GM21447 (cell line): ENCODE results near the gene LAMB1.

Experiments used
- ATAC-seq: cut with Tn5 transposase; IDR thresholded peaks from one replicate; pipeline ENCODE4 v1.9.1; 2021; ENCODE audit not compliant: unreplicated experiment

Gene LAMB1

DNA sequence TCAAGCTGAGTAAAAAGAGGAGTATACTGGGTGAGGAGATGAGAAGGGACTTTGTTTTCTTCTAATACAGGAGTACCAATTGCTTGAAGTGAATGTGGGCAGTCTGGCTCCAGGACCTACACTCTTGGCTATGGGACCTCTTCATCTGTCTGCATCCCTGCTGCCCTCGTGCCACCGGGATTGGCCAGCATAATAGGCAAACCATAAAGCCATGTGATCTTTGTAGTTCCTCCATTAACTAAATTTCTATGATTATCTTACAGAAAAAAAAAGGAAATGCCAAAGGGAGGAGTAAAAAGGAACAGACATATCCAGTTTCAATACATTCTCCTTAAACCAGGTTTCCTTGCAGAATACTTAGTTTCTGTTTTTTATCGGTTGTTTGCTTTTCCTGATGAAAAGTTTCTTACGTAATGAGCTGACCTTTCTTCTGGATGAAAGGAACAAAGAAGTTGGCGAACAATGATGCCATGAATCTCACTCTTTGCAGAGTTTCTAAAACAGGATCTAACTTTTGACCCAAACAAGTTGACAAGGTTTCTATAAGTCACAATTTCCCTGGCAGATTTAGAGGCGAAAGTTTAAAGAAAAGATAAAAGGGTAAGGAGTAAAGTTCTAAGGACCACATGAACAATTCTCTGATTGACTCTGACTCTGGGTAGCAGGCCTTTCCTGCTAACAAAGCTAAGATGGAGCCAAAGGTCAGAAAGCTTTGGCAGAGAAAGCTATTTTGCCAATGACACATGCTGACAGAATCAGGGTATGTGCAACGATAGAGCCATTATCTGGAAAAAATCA, 54.1 kb downstream of the LAMB1 start:
- no peak for ATAC-seq

DNA sequence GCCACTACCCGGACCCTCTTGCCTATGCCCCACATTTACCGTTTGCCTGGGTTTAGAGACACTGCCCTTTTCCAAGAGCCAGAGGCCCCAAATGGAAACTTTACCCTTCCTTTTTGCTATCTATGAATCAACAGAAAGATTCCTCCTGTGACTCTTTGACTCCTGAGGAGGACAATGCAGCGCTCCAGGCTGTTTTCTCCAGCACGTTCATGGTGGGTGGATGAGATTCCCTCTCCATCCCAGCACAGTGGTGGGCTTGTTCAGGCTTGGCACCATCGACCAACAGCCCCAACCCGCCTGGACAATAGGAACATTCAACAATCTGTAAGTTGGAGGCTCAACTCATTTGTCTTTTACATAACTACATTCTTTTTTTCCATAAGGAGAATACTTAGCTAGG, 56.1 kb downstream of the LAMB1 start:
- no peak for ATAC-seq

DNA sequence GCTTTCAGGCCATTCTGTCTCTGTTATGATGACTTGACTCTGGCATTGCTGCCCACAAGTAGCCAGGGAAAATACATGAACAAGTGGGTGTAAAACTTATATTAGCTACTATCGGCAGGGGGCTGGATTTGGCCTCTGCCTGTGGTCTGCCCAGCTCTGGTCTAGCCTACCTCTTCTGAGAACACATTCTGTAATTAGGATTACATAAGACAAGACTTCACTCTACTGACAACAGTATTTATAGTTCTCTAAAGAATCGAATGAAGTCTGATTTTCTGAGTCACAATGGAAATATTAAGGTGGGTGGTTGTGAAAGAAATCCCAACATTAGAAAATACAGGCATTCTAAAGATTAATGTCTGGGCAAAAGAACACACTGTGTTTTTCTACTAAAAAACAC, 56.5 kb downstream of the LAMB1 start:
- ATAC-seq = no peak

DNA sequence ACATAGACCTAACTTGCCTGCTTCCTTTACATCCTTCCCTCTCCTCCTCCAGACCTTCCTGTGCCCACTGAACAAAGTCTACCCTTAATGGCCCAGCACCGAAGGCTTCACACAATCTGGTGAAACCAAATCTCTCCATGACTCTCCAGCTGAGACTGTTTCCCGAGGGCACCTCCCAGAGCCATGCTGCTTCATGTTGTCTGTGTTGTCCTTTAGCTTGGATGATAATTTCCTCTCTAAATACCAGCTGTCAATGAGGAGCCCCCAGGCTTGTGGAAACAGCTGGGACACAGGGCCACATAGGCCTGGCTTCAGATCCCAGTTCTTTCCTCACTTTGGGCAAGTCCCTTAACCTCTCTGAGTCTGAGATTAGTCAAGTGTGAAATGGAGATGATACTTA, 57.6 kb downstream of the LAMB1 start:
- no peak for ATAC-seq

DNA sequence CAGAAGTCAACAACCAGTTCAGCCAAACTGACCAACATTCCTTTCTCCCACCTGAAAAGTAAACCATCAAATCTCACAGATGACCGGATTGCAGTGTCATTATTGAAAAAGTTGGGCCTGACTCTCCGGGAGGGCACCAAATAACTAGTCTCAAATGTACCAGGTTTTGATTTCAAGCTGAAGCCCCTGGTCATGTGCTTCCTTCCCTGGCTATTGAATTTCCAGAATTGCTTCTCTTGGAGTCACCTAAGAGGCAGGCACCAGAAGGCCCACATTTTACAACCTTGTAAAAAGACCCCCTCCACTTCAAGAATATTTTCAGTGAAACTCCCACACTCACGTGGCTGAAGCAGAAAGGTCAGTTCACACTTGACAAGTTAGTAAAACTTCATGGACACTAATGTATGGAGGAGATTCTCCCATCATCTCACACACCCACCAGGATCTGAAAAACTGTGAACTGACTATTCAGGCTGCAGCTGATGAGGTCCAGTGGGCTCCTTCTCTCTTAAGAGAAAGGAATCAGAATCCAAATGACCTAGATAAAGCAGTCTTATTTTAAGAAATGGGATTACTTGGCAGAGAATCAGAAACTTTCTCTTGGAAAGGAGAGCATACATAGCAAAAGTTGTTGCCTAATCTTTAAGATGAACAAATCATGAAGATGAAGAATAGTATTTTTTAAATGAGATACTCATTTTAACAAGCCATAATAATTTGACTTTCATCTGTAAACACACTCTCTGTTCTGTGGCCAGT, 58.4 kb downstream of the LAMB1 start:
- ATAC-seq = no peak

DNA sequence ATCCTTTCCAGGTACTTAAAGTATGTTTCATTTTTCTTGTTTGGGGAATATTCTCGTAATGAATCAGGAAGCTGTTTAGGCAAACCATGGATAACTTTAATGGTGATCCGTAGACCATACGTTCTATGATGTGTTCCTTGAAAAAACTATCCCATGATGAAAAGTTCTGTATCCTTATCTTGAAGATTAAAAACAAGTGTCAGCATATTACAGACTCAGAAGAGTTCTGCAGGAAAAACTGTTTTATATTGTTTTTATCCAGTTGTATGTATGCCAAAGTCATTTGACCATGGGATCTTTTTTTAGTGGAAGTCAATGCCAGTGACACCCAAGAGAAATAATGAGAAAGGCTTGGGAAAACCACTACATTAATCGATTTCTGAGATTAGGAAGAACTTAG, 59.9 kb downstream of the LAMB1 start:
- no peak for ATAC-seq

DNA sequence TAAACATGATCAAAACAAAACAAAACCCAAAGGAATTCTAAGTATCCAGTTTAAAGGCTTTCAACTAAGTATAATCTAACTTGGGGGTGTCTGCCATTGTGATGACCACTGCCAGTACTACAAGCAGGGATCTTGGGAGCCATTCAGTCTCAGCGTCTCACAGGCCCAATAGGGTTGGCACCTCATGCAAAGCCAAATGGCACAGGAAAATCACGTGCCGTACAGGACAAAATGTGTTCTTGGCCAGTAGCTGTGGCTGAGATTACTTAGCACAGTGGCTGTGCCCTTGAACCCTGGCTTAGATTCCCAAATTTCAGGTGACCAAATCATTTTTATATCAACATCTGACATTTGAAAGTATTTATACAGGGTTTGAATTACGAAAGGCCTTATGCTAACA, 62.0 kb downstream of the LAMB1 start:
- ATAC-seq = no peak

DNA sequence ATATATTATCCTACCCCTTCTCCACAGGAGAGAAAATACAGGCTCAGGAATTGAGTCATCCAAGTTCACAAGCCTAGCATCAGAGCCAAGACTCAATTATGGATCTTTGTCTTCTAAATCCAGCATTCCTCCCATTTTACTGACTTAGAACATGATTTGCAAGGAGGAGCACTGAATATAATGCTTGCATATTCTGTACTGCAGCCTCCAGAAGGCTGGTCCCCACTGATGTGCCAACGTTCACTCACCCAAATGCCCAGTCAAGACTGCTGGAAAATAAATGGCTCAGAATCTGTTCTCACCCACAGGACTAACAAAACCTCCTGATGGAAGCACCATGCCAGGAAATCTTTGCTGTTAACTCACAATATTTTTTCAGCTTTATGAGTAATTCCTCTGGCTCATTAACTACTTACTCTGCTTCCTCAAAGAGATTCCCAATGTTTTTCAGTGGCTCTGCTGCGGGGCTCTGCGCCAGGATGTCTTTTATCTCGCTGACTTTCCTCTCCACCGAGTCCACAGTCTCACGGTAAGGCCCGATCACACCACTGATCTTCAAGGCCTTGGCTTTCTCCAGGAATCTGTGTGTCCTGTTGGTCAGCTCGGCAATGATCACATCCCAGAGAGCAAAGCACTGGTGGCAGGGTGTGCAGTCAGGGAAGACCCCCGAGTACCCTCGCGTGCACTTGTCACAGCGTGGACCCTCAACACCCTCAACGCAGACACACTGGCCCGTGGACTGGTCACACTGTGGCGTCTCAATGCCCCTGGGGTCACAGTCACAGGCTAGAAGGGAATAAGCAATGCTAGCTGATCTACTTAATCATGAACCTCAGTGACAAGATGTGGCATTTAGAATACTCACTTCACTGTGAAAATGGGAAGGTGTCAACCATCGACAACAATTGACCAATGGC, 63.1 kb downstream of the LAMB1 start:
- ATAC-seq = no peak

DNA sequence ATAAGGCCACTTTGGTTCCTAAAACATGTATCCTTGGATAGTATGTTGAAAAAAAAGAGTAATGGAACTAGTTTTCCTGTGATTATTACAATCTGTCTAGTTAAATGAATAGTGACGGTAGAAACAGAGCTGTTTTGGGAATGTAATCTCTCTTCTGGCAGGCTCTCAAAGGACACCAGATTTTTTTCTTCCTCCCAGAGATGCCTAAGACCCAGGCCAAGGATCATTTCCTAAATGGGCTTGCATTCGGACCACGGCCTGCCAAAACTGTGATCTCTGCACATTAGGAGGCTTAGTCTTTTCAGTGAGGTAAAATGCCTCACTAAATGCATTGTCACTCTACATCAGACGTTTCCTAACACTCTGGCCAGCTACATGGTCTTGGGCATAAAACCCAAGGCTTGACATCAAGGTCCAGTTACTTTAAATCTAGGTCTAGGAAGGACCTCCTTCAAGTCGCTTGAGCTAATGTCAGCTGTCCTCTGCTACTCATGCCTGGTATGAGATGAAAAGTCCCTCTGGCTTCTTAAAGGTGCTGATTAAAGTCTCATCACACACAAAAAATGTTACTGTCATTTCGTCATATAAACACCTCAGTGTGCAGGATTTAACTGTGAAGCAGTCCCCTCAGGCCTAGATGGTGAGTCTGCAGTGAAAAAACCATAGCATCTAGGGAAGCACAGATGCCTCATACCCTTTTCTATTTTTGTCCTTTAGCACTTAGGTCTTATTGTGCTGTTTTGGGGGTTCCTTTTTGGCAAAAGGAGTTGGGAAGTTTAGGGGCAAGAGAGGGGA, 64.3 kb downstream of the LAMB1 start:
- no peak for ATAC-seq

DNA sequence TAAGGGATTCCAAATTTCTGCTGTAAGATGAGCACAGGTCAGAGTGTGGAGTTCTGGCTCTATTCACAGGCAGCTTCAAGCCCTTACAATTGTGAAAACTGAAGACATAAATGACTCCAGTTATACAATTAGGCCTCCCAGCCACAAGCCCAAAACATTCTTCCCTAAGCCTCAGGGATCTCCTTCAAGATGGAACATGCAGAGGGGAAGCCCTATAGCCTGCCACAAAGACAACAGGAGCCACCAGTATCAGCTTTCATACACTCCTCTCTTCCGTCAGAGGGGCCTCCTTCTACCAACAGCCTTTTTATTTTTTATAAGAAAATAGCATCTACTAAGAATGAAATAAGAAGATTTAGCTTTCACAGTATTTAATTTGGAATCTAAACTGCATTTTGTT, 65.4 kb downstream of the LAMB1 start:
- no peak for ATAC-seq

DNA sequence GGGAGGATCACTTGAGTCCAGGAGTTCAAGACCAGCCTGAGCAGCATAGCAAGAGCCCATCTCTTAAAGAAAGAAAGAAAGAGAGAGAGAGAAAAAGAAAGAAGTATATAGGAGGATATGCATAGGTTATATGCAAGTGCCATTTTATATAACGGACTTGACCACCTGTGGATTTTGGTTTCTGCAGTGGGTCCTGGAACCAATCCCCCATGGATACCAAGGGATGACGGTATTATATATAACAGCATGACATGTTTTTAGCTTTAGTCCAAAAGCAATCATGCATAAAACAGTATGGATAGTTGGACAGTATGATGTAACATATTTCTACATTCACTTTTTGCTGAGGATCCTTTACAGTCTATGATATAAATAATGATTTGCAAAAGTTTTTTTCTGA, 66.6 kb downstream of the LAMB1 start:
- no peak for ATAC-seq

DNA sequence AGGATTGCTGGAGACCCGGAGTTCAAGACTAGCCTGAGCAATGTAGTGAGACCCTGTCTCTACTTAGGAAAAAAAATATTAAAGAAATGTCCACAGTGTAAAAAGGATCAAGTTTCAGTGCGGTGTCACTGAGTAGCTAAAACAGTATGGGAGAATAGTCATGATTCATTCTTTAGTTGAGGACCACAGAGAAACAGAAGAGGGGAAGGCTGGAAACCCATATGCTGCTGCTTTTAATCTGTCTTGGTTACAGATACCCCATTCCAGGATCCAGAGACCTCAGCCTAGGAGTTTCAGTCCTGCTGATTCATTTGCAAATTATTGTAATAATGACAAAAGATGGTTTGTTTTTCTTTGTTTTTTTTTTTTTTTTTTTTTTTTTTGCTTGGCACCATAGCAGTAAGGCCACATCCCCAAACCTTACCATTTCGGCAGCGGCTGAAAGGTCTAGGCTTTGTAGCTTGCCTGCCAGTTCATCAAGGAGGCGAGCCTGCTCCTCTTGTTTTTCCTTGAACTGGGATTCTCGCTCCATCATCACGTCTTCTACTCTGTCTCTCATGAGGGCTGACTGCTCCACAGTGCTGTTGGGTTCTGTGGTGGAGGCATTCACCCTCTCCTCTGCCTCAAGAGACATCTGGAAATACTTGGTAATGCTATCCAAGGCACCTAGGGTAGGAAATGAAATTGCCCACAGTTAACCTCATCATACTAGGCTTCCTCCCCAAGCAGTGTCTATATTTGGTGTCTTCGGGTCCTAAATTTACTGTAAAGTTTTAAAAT, 67.8 kb downstream of the LAMB1 start:
- ATAC-seq = no peak

DNA sequence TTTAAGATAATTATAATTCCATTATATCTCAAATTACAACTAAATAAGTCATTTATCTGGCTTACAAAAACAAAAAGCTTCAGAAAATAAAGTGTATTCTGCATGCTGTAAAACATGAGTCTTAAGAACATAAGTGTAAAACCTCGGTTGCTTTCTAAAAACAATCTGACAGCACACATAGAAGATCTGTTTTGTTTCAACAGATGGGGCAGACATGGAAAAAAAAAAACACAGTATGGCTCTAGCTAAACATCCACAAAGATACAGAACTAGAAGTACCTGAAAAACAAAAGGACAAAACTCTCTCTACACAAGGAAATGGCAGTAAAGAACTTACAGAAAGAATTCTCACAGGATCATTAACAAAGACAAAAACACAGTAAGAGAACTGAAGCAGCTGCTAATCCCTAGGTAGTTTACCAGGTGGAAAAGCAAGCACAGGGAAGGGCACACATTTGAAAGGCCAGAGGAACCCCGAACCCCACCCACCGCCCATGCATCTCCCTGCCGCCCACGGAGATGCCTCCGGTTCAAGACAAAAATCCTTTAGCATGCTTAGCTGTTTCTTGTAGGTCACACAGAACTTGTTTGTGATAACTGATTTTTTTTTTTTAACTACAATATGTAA, 69.5 kb downstream of the LAMB1 start:
- no peak for ATAC-seq

DNA sequence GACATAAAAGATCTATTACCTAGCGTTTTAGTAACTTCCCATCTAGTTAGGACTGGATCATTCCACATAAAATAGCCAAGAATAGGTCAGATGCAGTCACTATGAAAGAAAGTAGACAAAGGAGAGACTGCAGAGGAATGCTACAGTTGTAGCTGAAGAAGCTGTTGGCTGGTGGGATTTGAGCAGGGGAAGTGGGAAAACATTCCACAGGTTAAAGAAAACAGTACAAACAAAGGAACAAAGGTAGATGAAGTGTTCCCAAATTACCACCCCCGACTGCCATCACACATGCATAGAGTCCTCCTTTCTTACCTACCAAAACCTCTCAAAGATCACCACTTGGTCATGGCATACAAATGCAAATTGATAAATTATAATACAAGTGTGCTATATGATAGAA, 70.2 kb downstream of the LAMB1 start:
- ATAC-seq = no peak

DNA sequence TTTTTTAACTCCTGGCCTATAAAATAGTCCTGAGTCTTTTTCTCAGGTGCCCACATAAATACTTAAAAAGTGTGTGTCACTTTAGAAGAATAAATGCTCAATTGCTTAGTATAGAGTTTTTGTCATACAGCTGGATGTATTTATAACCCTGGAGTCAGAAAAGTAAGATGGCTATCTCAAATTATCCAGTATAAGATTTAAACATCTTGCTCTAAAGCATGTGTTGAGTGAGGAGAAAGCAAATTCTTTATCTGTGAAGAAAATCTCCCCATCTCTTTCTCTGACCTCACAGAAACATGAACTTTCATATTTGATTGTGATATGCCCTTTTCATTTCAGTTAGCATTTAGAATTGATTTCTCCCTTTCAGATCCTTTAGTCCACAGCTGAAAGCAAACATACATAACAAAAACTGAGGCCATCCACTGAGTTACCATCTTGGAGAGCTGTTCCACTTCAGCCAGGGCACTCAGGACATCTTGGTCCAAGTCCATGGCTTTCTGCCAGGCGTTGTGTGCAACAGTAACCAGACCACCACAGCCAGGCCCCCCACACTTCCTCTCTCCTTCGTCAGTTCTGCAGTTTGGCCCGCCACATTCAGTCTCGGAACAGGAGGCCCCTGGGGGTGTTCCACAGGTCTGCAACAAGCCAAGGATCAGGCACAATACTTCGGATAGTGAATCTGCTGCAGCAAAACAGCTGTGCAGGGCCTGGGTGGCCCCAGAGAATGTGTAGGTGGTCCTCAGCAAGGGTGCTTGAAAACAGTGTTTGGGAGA, 71.0 kb downstream of the LAMB1 start:
- no peak for ATAC-seq

DNA sequence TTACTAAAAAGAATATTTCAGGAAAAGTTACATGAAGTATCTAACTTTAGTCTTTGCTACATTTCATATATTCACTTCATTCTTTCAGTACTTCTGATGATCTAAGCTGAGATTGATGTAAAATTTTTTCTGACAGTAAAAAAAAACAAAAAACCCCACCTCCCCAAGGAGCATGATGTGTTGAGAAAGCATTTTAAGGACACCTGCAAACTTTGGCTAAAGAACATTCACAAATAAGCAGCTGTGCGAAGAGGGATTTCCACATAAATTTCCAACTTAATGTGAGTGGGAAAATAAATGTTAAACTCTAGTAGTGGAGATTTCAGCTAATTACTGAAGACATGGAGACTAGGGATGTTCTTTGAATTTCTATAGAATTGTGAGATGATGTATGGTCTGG, 76.5 kb downstream of the LAMB1 start:
- ATAC-seq = no peak

DNA sequence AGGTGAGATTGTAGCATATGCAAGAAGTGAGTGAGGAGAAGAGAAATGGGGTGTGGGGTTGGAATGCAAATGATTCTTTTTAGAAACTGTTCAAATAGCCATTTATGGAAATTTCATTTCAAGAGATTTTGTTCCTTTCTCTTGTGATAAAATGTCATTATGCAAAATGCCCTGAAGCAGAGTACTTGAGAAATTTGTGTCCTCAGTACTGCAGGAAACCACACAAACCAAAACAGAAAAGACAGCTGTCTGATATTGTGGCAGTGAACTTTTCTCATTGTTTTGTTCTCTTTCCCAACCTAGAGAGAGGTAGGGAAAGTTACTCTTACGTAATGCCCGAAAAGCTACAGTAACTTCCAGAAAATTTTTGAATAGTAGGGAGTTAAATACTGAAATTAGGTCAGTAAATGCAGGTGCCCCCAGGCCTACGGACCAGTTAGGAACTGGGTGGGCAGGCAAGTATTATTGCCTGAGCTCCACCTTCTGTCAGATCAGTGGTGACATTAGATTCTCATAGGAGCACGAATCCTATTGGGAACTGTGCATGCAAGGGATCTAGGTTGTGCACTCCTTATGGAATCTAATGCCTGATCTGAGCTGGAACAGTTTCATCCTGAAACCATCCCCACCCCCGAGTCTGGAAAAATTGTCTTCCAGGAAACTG, 78.0 kb downstream of the LAMB1 start:
- ATAC-seq = peak; percentile 92

DNA sequence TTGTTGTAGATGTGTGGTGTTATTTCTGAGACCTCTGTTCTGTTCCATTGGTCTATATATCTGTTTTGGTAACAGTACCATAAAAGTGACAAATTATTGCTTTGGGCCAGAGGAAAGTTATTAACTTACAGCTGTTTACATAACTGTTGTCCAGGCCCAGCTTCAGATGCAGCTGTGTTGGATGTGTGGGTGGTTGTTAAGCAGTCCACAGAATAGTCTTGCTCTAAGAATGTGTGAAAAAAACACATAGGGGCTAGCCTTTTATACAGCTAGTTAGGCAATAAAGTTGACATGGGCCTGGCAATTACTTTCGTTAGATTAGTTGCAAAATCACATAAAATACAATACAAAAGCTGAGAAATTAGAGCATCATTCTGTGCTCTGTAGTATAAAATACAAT, 80.1 kb downstream of the LAMB1 start:
- no peak for ATAC-seq
